ENCODE data around the gene KIF6. TPM values are rescaled to one million over a fixed set of nuclear protein-coding genes. Genes with fewer than 3 reads are reported as not detected.

KIF6 gene
- total RNA-seq, 1 experiment from 2014 or later: not detected

GRCh38 chr6:39432330-39433025 is 292.7 kb downstream of the KIF6 start:
- no peaks in the 10 kb centered on the region for H3K36me3 ChIP-seq (ENCODE audit: control insufficient read depth, insufficient read depth, low read length)
- DNase-seq (ENCODE audit: low read depth, low spot score) (no peak), ATAC-seq (no peak)
- no peak overlapping the region for H3K4me3 ChIP-seq (ENCODE audit: low read depth in 2 of 2, low read length in 2 of 2)
- no peak overlapping the region for H3K27ac ChIP-seq (ENCODE audit: low read length)
- H3K9me3 ChIP-seq (ENCODE audit: control insufficient read depth, insufficient read depth, low read depth, low read length): no peaks in the 10 kb centered on the region
- intact Hi-C loops (cut with micrococcal nuclease; ENCODE audit: unreplicated experiment): no loop called here
- POLR2A ChIA-PET: no interaction called here
- no peaks in the 10 kb centered on the region for H3K4me1 ChIP-seq (ENCODE audit: control insufficient read depth, insufficient read depth, low read length)
- CTCF ChIA-PET: no interaction called here
- in situ Hi-C loops (cut with HindIII; ENCODE audit: low pct_unique_long_range_greater_than_20kb, low sequenced_read_pairs): no loop called here
- no TSS peak for BruUV-seq (replicated peaks)
- H3K27me3 ChIP-seq (ENCODE audit: control insufficient read depth, insufficient read depth, low read length): no peaks in the 10 kb centered on the region
- TF ChIP-seq, protein P1, sequence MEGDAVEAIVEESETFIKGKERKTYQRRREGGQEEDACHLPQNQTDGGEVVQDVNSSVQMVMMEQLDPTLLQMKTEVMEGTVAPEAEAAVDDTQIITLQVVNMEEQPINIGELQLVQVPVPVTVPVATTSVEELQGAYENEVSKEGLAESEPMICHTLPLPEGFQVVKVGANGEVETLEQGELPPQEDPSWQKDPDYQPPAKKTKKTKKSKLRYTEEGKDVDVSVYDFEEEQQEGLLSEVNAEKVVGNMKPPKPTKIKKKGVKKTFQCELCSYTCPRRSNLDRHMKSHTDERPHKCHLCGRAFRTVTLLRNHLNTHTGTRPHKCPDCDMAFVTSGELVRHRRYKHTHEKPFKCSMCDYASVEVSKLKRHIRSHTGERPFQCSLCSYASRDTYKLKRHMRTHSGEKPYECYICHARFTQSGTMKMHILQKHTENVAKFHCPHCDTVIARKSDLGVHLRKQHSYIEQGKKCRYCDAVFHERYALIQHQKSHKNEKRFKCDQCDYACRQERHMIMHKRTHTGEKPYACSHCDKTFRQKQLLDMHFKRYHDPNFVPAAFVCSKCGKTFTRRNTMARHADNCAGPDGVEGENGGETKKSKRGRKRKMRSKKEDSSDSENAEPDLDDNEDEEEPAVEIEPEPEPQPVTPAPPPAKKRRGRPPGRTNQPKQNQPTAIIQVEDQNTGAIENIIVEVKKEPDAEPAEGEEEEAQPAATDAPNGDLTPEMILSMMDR (IDR thresholded peaks at IDR 0.05): no peak
- TF ChIP-seq, protein P2, sequence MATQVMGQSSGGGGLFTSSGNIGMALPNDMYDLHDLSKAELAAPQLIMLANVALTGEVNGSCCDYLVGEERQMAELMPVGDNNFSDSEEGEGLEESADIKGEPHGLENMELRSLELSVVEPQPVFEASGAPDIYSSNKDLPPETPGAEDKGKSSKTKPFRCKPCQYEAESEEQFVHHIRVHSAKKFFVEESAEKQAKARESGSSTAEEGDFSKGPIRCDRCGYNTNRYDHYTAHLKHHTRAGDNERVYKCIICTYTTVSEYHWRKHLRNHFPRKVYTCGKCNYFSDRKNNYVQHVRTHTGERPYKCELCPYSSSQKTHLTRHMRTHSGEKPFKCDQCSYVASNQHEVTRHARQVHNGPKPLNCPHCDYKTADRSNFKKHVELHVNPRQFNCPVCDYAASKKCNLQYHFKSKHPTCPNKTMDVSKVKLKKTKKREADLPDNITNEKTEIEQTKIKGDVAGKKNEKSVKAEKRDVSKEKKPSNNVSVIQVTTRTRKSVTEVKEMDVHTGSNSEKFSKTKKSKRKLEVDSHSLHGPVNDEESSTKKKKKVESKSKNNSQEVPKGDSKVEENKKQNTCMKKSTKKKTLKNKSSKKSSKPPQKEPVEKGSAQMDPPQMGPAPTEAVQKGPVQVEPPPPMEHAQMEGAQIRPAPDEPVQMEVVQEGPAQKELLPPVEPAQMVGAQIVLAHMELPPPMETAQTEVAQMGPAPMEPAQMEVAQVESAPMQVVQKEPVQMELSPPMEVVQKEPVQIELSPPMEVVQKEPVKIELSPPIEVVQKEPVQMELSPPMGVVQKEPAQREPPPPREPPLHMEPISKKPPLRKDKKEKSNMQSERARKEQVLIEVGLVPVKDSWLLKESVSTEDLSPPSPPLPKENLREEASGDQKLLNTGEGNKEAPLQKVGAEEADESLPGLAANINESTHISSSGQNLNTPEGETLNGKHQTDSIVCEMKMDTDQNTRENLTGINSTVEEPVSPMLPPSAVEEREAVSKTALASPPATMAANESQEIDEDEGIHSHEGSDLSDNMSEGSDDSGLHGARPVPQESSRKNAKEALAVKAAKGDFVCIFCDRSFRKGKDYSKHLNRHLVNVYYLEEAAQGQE (IDR thresholded peaks at IDR 0.05; ENCODE audit: insufficient read depth in 1 of 2, low read depth in 2 of 2, low read length in 1 of 2): no peak
- TF ChIP-seq POLR2AphosphoS5 (IDR thresholded peaks at IDR 0.05; ENCODE audit: low read depth, low read length) (no peak), TCF7L2 (IDR thresholded peaks at IDR 0.05; ENCODE audit: low read depth, low read length) (no peak), SIN3A (IDR thresholded peaks at IDR 0.05; ENCODE audit: borderline replicate concordance, insufficient read depth, low read depth, low read length) (no peak)

- BruUV-seq (replicated peaks): no TSS peak
- Histone ChIP-seq H3K27ac (ENCODE audit: low read length) (no peak overlapping the region), H3K4me1 (ENCODE audit: control insufficient read depth, insufficient read depth, low read length) (no peaks in the 10 kb centered on the region), H3K36me3 (ENCODE audit: control insufficient read depth, insufficient read depth, low read length) (no peaks in the 10 kb centered on the region), H3K27me3 (ENCODE audit: control insufficient read depth, insufficient read depth, low read length) (no peaks in the 10 kb centered on the region), H3K4me3 (ENCODE audit: low read depth in 2 of 2, low read length in 2 of 2) (no peak overlapping the region), H3K9me3 (ENCODE audit: control insufficient read depth, insufficient read depth, low read depth, low read length) (no peaks in the 10 kb centered on the region)
- ATAC-seq (no peak), DNase-seq (ENCODE audit: low read depth, low spot score) (no peak)
- in situ Hi-C loops (cut with HindIII; ENCODE audit: low pct_unique_long_range_greater_than_20kb, low sequenced_read_pairs) (no loop called here), intact Hi-C loops (cut with micrococcal nuclease; ENCODE audit: unreplicated experiment) (no loop called here)
- TF ChIP-seq POLR2AphosphoS5 (IDR thresholded peaks at IDR 0.05; ENCODE audit: low read depth, low read length) (no peak), TCF7L2 (IDR thresholded peaks at IDR 0.05; ENCODE audit: low read depth, low read length) (no peak), SIN3A (IDR thresholded peaks at IDR 0.05; ENCODE audit: borderline replicate concordance, insufficient read depth, low read depth, low read length) (no peak)
- TF ChIP-seq, protein P1 (IDR thresholded peaks at IDR 0.05): no peak
- TF ChIP-seq, protein P2 (IDR thresholded peaks at IDR 0.05; ENCODE audit: insufficient read depth in 1 of 2, low read depth in 2 of 2, low read length in 1 of 2): no peak
- ChIA-PET POLR2A (no interaction called here), CTCF (no interaction called here)
These were observed 294.2 kb downstream of the KIF6 start for GRCh38 chr6:39430871-39431523.

Data from Panc1 (cell line).